Measurements from ENCODE around the gene STAMBP.

- TF ChIP-seq CTCF (conservative IDR thresholded peaks at IDR 0.05; ENCODE audit: low read length), result no peak
- TF ChIP-seq EZH2phosphoT487 (IDR thresholded peaks at IDR 0.05; ENCODE audit: borderline replicate concordance), result no peak
Observed at GRCh38 chr2:73901143-73901542, 72.4 kb downstream of the STAMBP start.

All from Loucy (cell line).